Transverse colon (tissue), 4 donors: ENCODE measurements around the gene DLK2.

Source experiments
- POLR2A ChIP-seq: fragments of 450-650 bp; IDR thresholded peaks from one replicate; pipeline ENCODE4 v1.6.1; 2016; ENCODE audit warnings: antibody characterized with exemption, mild to moderate bottlenecking, moderate library complexity
- POLR2AphosphoS5 ChIP-seq, 3 donors: sonication (generic); formaldehyde crosslinking; IDR thresholded peaks; one replicate each; pipeline ENCODE4 v1.6.1; 2016; ENCODE audit warnings: antibody characterized with exemption in 3 of 3
- TF ChIP-seq, protein P1 (sequence below), 5 experiments: fragments of 200-600 bp in 3 of 5; fragments of 450-650 bp in 2 of 5; sonication (generic) in 3 of 5; IDR thresholded peaks; 1 replicate in 2 of 5; 2 replicates in 3 of 5; pipeline ENCODE4 v1.5.1; 2016 to 2017; ENCODE audit warnings: antibody characterized with exemption in 5 of 5, inconsistent platforms in 3 of 5, mild to moderate bottlenecking in 2 of 5, moderate library complexity in 1 of 5

DNA sequence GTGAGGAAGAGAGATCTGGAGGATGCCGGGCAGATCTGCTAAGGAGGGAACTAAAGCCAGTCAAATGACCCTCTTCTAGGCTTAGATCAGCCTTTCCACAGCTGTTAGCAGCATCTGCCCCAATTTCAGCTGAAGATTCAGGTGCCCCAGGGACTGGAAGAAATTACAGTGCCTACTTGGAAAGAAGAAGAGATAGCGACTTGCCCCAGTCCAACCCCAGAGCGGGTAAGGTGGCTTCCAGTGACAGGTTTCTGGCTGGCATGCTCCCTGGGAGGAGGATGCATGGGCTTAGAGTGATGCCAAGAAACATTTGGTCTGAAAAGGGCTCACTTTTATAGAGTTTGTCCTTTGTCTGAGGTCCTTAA, 22.6 kb upstream of the DLK2 start:
- TF ChIP-seq, protein P1, sequence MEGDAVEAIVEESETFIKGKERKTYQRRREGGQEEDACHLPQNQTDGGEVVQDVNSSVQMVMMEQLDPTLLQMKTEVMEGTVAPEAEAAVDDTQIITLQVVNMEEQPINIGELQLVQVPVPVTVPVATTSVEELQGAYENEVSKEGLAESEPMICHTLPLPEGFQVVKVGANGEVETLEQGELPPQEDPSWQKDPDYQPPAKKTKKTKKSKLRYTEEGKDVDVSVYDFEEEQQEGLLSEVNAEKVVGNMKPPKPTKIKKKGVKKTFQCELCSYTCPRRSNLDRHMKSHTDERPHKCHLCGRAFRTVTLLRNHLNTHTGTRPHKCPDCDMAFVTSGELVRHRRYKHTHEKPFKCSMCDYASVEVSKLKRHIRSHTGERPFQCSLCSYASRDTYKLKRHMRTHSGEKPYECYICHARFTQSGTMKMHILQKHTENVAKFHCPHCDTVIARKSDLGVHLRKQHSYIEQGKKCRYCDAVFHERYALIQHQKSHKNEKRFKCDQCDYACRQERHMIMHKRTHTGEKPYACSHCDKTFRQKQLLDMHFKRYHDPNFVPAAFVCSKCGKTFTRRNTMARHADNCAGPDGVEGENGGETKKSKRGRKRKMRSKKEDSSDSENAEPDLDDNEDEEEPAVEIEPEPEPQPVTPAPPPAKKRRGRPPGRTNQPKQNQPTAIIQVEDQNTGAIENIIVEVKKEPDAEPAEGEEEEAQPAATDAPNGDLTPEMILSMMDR (IDR thresholded peaks at IDR 0.05): no peak
- TF ChIP-seq POLR2AphosphoS5 (IDR thresholded peaks at IDR 0.05): no peak
- no peak for TF ChIP-seq POLR2A
